Epithelial cell of proximal tubule (primary cell): ENCODE data around the gene METTL25B. TPM values are rescaled to one million over a fixed set of nuclear protein-coding genes. Genes with fewer than 3 reads are reported as not detected.

Experiments used
- DNase-seq: peaks from one replicate; pipeline ENCODE4 v3.0.0-alpha.2; 2011; ENCODE audit warnings: low read depth
- H3K4me3 ChIP-seq: 2 replicates; pipeline ENCODE4 v1.5.1; 2011; ENCODE audit warnings: low read depth, mild to moderate bottlenecking, low read length
- total RNA-seq: library from RNA; depleted of rRNA; stranded (reverse); fragments of >200 nt; gene quantifications from 2 replicates; pipeline ENCODE4 v1.2.3, GENCODE V29; 2015
- TF ChIP-seq, protein P1 (sequence below): conservative IDR thresholded peaks from 2 replicates; pipeline ENCODE4 v1.5.1; 2012; ENCODE audit warnings: low read depth, mild to moderate bottlenecking, low read length

METTL25B gene
- total RNA-seq, 1 donor from 2014 or later, result 19.9 TPM

DNA sequence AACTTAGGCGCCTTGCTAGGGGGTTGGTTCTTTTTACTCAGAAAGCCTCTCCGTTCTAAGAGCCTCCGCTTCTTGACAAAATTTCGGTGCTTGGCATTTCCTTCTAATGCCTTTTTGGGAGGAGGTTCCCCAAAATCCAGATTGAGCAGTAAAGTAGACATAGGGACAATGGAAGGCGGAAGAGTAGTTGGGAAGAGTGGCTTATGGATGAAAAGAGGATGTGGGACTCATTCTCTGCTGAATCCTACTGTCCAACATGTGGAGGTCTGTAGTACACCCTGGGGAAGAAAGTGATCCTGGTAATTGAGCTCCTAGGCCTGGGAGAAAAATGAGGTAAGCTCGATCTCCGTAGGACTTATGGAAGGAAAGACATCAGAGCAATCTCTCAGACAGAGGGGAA lies 777 bp upstream of the METTL25B start:
- peak overlapping the region; percentile 100 for H3K4me3 ChIP-seq
- TF ChIP-seq, protein P1, sequence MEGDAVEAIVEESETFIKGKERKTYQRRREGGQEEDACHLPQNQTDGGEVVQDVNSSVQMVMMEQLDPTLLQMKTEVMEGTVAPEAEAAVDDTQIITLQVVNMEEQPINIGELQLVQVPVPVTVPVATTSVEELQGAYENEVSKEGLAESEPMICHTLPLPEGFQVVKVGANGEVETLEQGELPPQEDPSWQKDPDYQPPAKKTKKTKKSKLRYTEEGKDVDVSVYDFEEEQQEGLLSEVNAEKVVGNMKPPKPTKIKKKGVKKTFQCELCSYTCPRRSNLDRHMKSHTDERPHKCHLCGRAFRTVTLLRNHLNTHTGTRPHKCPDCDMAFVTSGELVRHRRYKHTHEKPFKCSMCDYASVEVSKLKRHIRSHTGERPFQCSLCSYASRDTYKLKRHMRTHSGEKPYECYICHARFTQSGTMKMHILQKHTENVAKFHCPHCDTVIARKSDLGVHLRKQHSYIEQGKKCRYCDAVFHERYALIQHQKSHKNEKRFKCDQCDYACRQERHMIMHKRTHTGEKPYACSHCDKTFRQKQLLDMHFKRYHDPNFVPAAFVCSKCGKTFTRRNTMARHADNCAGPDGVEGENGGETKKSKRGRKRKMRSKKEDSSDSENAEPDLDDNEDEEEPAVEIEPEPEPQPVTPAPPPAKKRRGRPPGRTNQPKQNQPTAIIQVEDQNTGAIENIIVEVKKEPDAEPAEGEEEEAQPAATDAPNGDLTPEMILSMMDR, result no peak
- no peak for DNase-seq

DNA sequence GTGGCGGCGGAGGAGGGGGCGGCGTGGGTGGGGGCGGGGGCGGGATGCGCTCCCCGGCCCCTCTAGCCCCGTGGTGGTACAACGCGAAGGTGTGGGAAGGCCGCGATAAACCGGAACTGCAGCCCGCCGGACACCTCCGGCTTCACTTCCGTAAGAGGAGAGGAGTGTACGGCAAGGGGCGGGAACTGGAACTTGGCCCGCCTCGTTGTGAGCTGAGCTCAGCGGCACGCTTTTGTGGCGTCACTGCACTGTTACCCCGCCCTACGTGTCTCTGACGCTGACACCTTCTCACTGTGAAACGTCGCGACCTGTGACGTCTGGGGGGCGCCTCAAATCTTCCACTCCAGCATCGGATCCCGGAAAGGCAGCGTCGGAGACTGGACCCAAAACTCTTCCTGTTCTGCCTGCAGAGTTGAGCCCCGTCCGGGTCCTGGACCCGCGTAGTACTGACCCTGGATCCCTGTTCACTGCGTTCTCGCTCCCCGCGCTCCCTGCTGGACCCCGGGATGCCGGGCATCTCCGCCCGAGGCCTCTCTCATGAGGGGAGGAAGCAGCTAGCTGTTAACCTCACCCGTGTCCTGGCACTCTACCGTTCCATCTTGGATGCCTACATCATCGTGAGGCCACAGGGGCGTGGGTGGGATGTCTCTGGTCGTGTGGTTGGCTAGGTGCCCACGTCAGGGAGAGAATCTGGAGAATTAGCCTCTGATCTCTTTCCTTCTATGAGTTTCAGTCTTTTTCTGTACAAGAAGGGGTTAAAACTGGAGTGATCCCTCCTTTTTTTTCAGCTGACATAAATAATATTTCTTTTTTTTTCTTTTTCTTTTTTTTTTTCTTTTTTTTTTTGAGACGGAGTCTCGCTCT lies 562 bp downstream of the METTL25B start, which contains the start of gene ISG20L2:
ISG20L2 (minus strand) TSS at position 168 of the 864 bp plus-strand sequence. CDS start 1,114 bp downstream, outside the sequence.
- no peak for DNase-seq
- peak within 1 kb of the TSS; percentile 100 for H3K4me3 ChIP-seq
- TF ChIP-seq, protein P1, result no peak

DNA sequence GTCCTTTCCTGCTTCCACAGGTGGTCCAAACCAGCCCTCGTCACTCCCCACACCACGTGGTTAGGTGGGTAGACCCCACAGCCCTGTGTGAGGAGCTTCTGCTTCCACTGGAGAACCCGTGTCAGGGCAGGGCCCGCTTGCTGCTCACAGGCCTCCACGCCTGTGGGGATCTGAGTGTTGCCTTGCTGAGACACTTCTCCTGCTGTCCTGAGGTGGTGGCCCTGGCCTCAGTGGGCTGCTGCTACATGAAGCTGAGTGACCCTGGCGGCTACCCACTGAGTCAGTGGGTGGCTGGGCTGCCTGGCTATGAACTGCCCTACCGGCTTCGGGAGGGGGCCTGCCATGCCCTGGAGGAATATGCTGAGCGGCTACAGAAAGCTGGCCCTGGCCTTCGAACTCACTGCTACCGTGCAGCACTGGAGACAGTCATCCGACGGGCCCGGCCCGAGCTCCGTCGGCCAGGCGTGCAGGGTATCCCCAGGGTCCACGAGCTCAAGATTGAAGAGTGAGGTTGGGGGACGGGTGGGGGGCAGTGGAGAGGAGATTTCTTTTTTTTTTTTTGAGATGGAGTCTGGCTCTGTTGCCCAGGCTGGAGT lies 5.8 kb downstream of the METTL25B start:
- no peak for DNase-seq
- TF ChIP-seq, protein P1, result no peak
- H3K4me3 ChIP-seq, result no peak overlapping the region

DNA sequence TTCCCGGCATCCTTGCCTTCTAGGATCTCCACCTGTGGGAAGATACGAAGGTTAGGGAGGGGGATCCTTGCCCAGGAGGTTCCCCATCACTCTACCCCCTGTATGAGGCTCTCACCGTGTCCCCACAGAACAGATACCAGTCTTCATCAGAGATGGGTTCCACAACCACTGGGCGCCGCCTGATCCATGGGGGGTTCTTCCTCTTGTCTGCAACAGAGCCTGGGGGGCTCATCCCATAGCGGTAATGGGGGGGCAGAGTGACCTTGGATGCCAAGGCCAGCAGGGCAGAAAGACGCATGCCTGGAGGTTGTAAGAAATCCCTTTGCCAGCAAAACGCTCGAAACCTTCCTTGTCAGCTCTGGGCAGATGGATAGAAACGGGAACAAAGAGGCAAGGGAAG lies 10.1 kb downstream of the METTL25B start:
- DNase-seq, result no peak
- TF ChIP-seq, protein P1, result no peak
- H3K4me3 ChIP-seq, result no peak overlapping the region

DNA sequence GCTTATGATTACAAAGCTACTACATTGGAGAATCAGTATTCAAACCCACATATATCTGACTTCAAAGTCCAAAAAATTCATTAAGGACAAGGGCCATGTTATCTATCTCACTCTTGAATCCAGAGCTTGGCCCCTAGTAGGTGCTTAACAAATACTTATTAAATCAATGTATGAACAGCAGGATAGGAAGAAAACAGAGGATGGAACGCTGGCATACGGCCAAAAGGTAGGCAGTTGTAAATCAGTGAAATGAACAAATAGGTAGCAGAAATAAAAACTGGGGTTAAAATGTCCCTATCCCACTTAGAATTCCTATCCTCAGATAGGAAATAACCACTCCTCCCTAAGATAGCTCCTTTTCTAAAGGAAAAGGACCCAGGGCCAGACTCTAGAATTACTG lies 10.6 kb downstream of the METTL25B start:
- DNase-seq, result no peak
- TF ChIP-seq, protein P1, result no peak
- no peak overlapping the region for H3K4me3 ChIP-seq

DNA sequence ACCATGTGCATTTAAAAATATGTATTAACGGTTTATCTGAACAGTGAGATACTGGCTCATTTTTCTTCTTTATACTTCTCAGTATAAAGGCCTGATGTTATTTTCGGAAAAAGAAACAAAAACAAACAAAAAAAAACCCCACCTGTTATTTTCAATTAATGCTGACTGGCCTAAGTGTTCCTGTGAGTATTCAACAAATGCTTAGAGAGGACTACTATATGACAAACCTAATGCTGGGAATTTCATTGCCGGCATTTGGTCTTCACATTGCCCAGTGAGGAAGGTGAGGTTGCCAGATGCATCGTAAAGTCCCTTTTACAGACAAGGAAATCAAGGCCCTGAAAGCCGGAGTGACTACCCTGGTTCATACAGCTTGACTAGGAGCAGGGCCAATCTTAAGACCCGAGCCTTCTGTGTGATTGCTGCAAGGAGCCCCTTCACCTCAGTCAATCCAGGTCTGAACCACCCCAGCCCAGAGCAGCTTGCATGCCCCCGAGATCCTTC lies 12.0 kb downstream of the METTL25B start:
- H3K4me3 ChIP-seq, result peak overlapping the region; percentile 85
- TF ChIP-seq, protein P1, result no peak
- no peak for DNase-seq
